ENCODE results near the gene HEATR5A. TPM values are rescaled to one million over a fixed set of nuclear protein-coding genes. Genes with fewer than 3 reads are reported as not detected.

HEATR5A gene
- total and polyA plus RNA-seq, 2 experiments from 2014 or later: 25.8 to 32.5 TPM

DNA sequence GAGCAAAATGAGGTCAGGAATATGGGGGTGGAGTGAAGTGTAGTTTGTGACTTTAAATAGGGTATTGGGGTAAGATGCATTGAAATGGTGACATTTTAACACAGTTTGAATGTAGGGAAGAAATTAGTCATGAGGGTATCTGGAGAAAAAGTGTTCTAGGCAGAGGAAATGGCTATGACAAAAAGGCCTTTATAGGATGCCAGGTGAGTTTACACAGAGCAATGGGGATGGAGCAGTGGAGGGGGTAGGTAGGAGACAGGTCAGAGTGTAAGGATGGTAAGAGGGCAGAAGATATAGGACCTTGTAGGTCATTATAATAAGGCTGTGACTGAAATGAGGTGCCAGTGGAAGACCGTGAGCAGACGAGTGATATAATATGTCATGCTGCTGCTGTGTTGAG, 30.4 kb downstream of the HEATR5A start:
- Mint-ChIP-seq H3K9me3 (no peaks in the 10 kb centered on the region), H3K27ac (no peak overlapping the region), H3K4me1 (no peaks in the 10 kb centered on the region), H3K36me3 (ENCODE audit: low read depth) (peaks cover 2% of the 10 kb centered on the region; the same call in 1 of the 3 replicates), H3K27me3 (ENCODE audit: insufficient read depth, low read depth, poor library complexity) (peaks cover 2% of the 10 kb centered on the region), H3K4me3 (no peak overlapping the region)
- Histone ChIP-seq H3K4me3 (no peak overlapping the region), H3F3A (replicated peaks; ENCODE audit: low read depth) (no peaks in the 10 kb centered on the region), H3K4me1 (ENCODE audit: insufficient read depth) (no peaks in the 10 kb centered on the region), H3K27me3 (ENCODE audit: insufficient read depth) (no peaks in the 10 kb centered on the region), H3K36me3 (ENCODE audit: insufficient read depth) (peaks cover 6% of the 10 kb centered on the region; the same call in 1 of the 2 replicates), H3K4me2 (no peak overlapping the region), H3K9me2 (ENCODE audit: insufficient read depth) (no peaks in the 10 kb centered on the region), H2AFZ (no peak overlapping the region), H4K20me1 (replicated peaks; ENCODE audit: insufficient read depth) (no peaks in the 10 kb centered on the region), H3K27ac (ENCODE audit: low read depth) (no peak overlapping the region), H3K79me2 (replicated peaks; ENCODE audit: insufficient read depth) (no peaks in the 10 kb centered on the region)
- DNase-seq (ENCODE audit: low spot score) (no peak), ATAC-seq (no peak)
- TF ChIP-seq, protein P1, sequence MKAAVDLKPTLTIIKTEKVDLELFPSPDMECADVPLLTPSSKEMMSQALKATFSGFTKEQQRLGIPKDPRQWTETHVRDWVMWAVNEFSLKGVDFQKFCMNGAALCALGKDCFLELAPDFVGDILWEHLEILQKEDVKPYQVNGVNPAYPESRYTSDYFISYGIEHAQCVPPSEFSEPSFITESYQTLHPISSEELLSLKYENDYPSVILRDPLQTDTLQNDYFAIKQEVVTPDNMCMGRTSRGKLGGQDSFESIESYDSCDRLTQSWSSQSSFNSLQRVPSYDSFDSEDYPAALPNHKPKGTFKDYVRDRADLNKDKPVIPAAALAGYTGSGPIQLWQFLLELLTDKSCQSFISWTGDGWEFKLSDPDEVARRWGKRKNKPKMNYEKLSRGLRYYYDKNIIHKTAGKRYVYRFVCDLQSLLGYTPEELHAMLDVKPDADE (IDR thresholded peaks at IDR 0.05): no peak
- TF ChIP-seq, protein P2, sequence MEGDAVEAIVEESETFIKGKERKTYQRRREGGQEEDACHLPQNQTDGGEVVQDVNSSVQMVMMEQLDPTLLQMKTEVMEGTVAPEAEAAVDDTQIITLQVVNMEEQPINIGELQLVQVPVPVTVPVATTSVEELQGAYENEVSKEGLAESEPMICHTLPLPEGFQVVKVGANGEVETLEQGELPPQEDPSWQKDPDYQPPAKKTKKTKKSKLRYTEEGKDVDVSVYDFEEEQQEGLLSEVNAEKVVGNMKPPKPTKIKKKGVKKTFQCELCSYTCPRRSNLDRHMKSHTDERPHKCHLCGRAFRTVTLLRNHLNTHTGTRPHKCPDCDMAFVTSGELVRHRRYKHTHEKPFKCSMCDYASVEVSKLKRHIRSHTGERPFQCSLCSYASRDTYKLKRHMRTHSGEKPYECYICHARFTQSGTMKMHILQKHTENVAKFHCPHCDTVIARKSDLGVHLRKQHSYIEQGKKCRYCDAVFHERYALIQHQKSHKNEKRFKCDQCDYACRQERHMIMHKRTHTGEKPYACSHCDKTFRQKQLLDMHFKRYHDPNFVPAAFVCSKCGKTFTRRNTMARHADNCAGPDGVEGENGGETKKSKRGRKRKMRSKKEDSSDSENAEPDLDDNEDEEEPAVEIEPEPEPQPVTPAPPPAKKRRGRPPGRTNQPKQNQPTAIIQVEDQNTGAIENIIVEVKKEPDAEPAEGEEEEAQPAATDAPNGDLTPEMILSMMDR (conservative IDR thresholded peaks at IDR 0.05; ENCODE audit: low read depth in 2 of 2): no peak
- TF ChIP-seq EZH2phosphoT487 (IDR thresholded peaks at IDR 0.05; ENCODE audit: unreplicated experiment) (no peak), EZH2 (IDR thresholded peaks at IDR 0.05; ENCODE audit: low read depth, unreplicated experiment) (no peak), JUNB (IDR thresholded peaks at IDR 0.05; ENCODE audit: unreplicated experiment) (no peak), POLR2AphosphoS5 (IDR thresholded peaks at IDR 0.05; ENCODE audit: low read depth) (no peak), ZNF114 (CRISPR knock-in tag; IDR thresholded peaks at IDR 0.05) (no peak), ZNF331 (CRISPR knock-in tag; IDR thresholded peaks at IDR 0.05; ENCODE audit: low read depth) (no peak), NANOG (IDR thresholded peaks at IDR 0.05; ENCODE audit: borderline replicate concordance) (no peak), CREB1 (CRISPR knock-in tag; IDR thresholded peaks at IDR 0.05; ENCODE audit: low read depth) (no peak), STAT1 (IDR thresholded peaks at IDR 0.05; ENCODE audit: unreplicated experiment) (no peak)
- TF ChIP-seq, protein P3, sequence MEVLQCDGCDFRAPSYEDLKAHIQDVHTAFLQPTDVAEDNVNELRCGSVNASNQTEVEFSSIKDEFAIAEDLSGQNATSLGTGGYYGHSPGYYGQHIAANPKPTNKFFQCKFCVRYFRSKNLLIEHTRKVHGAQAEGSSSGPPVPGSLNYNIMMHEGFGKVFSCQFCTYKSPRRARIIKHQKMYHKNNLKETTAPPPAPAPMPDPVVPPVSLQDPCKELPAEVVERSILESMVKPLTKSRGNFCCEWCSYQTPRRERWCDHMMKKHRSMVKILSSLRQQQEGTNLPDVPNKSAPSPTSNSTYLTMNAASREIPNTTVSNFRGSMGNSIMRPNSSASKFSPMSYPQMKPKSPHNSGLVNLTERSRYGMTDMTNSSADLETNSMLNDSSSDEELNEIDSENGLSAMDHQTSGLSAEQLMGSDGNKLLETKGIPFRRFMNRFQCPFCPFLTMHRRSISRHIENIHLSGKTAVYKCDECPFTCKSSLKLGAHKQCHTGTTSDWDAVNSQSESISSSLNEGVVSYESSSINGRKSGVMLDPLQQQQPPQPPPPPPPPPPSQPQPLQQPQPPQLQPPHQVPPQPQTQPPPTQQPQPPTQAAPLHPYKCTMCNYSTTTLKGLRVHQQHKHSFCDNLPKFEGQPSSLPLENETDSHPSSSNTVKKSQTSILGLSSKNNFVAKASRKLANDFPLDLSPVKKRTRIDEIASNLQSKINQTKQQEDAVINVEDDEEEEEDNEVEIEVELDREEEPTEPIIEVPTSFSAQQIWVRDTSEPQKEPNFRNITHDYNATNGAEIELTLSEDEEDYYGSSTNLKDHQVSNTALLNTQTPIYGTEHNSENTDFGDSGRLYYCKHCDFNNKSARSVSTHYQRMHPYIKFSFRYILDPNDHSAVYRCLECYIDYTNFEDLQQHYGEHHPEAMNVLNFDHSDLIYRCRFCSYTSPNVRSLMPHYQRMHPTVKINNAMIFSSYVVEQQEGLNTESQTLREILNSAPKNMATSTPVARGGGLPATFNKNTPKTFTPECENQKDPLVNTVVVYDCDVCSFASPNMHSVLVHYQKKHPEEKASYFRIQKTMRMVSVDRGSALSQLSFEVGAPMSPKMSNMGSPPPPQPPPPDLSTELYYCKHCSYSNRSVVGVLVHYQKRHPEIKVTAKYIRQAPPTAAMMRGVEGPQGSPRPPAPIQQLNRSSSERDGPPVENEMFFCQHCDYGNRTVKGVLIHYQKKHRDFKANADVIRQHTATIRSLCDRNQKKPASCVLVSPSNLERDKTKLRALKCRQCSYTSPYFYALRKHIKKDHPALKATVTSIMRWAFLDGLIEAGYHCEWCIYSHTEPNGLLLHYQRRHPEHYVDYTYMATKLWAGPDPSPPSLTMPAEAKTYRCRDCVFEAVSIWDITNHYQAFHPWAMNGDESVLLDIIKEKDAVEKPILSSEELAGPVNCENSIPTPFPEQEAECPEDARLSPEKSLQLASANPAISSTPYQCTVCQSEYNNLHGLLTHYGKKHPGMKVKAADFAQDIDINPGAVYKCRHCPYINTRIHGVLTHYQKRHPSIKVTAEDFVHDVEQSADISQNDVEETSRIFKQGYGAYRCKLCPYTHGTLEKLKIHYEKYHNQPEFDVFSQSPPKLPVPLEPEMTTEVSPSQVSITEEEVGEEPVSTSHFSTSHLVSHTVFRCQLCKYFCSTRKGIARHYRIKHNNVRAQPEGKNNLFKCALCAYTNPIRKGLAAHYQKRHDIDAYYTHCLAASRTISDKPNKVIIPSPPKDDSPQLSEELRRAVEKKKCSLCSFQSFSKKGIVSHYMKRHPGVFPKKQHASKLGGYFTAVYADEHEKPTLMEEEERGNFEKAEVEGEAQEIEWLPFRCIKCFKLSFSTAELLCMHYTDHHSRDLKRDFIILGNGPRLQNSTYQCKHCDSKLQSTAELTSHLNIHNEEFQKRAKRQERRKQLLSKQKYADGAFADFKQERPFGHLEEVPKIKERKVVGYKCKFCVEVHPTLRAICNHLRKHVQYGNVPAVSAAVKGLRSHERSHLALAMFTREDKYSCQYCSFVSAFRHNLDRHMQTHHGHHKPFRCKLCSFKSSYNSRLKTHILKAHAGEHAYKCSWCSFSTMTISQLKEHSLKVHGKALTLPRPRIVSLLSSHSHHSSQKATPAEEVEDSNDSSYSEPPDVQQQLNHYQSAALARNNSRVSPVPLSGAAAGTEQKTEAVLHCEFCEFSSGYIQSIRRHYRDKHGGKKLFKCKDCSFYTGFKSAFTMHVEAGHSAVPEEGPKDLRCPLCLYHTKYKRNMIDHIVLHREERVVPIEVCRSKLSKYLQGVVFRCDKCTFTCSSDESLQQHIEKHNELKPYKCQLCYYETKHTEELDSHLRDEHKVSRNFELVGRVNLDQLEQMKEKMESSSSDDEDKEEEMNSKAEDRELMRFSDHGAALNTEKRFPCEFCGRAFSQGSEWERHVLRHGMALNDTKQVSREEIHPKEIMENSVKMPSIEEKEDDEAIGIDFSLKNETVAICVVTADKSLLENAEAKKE (CRISPR knock-in tag; IDR thresholded peaks at IDR 0.05): no peak
- TF ChIP-seq, protein P4, sequence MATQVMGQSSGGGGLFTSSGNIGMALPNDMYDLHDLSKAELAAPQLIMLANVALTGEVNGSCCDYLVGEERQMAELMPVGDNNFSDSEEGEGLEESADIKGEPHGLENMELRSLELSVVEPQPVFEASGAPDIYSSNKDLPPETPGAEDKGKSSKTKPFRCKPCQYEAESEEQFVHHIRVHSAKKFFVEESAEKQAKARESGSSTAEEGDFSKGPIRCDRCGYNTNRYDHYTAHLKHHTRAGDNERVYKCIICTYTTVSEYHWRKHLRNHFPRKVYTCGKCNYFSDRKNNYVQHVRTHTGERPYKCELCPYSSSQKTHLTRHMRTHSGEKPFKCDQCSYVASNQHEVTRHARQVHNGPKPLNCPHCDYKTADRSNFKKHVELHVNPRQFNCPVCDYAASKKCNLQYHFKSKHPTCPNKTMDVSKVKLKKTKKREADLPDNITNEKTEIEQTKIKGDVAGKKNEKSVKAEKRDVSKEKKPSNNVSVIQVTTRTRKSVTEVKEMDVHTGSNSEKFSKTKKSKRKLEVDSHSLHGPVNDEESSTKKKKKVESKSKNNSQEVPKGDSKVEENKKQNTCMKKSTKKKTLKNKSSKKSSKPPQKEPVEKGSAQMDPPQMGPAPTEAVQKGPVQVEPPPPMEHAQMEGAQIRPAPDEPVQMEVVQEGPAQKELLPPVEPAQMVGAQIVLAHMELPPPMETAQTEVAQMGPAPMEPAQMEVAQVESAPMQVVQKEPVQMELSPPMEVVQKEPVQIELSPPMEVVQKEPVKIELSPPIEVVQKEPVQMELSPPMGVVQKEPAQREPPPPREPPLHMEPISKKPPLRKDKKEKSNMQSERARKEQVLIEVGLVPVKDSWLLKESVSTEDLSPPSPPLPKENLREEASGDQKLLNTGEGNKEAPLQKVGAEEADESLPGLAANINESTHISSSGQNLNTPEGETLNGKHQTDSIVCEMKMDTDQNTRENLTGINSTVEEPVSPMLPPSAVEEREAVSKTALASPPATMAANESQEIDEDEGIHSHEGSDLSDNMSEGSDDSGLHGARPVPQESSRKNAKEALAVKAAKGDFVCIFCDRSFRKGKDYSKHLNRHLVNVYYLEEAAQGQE (IDR thresholded peaks at IDR 0.05; ENCODE audit: unreplicated experiment): no peak

Measured in GM23338 (cell line).